Renal cortical epithelial cell (primary cell): Measurements from ENCODE around the gene SUOX. TPM values are rescaled to one million over a fixed set of nuclear protein-coding genes. Genes with fewer than 3 reads are reported as not detected.
"Not testable (repeated sequence)": the region's sequence is repeated elsewhere in the genome, so short reads cannot be mapped to it uniquely, and the experiment has no call there.

Experiments used
- DNase-seq: peaks from one replicate; pipeline ENCODE4 v3.0.0-alpha.2; 2011; ENCODE audit warnings: low read depth
- total RNA-seq: library from RNA; depleted of rRNA; stranded (reverse); fragments of >200 nt; gene quantifications from 2 replicates; pipeline ENCODE4 v1.2.3, GENCODE V29; 2014

The SUOX gene
- total RNA-seq, 1 donor from 2014 or later, result 17.2 TPM

- no peak for DNase-seq
Measured at GRCh38 chr12:55983232-55983842, 13.7 kb upstream of the SUOX start.

- no peak for DNase-seq
Measured at GRCh38 chr12:55984861-55985260, 12.2 kb upstream of the SUOX start.

GRCh38 chr12:55985341-55985740 is 11.7 kb upstream of the SUOX start:
- no peak for DNase-seq

GRCh38 chr12:55985976-55986375 is 11.1 kb upstream of the SUOX start:
- DNase-seq, result not testable (repeated sequence)

- DNase-seq, result no peak
Measured at GRCh38 chr12:55991110-55991509, 6.0 kb upstream of the SUOX start.

GRCh38 chr12:55993230-55993853 is 3.7 kb upstream of the SUOX start:
- DNase-seq, result no peak

- no peak for DNase-seq
Measured at GRCh38 chr12:55995366-55995765, 1.7 kb upstream of the SUOX start.

- peak; percentile 60 for DNase-seq
Measured at GRCh38 chr12:55996201-55996714, 818 bp upstream of the SUOX start.

- no peak for DNase-seq
Measured at GRCh38 chr12:55997535-55997859, 421 bp downstream of the SUOX start.

- not testable (repeated sequence) for DNase-seq
Measured at GRCh38 chr12:55999522-55999921, 2.4 kb downstream of the SUOX start.

- not testable (repeated sequence) for DNase-seq
Measured at GRCh38 chr12:55999999-56000540, 3.0 kb downstream of the SUOX start.

GRCh38 chr12:56001487-56002100 is 4.5 kb downstream of the SUOX start:
- DNase-seq, result peak; percentile 75

GRCh38 chr12:56003376-56003775 is 6.3 kb downstream of the SUOX start:
- DNase-seq, result not testable (repeated sequence)

- no peak for DNase-seq
Measured at GRCh38 chr12:56004211-56004610, 7.1 kb downstream of the SUOX start.

- no peak for DNase-seq
Measured at GRCh38 chr12:56007564-56008559, 10.8 kb downstream of the SUOX start.

- no peak for DNase-seq
Measured at GRCh38 chr12:56010111-56010570, 13.1 kb downstream of the SUOX start.

- DNase-seq, result no peak
Measured at GRCh38 chr12:56011509-56012090, 14.5 kb downstream of the SUOX start.

GRCh38 chr12:56013482-56013881 is 16.4 kb downstream of the SUOX start:
- no peak for DNase-seq

GRCh38 chr12:56014205-56014604 is 17.1 kb downstream of the SUOX start:
- DNase-seq, result peak; percentile 68

GRCh38 chr12:56017181-56017580 is 20.1 kb downstream of the SUOX start:
- DNase-seq, result no peak

- DNase-seq, result no peak
Measured at GRCh38 chr12:56018356-56018755, 21.3 kb downstream of the SUOX start.
